ENCODE results near the gene LSMEM2. TPM values are rescaled to one million over a fixed set of nuclear protein-coding genes. Genes with fewer than 3 reads are reported as not detected.

LSMEM2 gene
- total and polyA plus RNA-seq, 11 donors, result 1.3 to 68.3 (median 29.7) TPM

DNA sequence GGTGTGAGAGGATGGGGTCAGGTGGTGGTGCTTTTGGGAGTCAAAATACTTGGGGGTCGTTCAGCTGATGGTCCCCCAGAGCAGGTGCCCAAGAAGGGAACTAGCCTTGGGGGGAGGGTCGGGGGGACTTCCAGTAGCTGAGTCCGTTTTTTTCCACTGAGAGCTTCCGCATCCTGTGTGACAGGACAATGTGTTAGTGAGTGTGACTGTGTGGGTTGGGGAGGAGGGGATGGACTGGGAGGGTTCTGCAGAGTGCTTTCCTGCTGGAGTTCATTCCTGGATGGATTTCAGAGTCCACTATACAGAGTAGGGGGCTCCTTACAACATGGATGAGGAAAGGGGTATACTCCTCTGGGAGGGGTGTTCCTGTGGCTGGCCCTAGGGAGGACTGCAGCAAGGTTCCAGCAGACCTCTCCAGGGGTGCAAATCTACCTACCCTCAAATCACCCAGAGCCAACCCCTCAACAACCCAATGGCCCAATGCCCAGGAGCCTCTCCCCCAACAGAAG lies 44.3 kb downstream of the LSMEM2 start:
- DNase-seq (peak in 4 of 5 donors; percentile 57 to 79 (median 76)), ATAC-seq (peak; percentile 1 to 52 (median 13))
- peak overlapping the region; percentile 93 to 99 (median 98) for H3K27ac ChIP-seq
- peak overlapping the region in 10 of 12 donors; percentile 70 to 97 (median 90) for H3K4me3 ChIP-seq
- no peaks in the 10 kb centered on the region for H3K9me3 ChIP-seq
- intact Hi-C loops (cut with DNase I), result loop anchor here in 7 of 10 donors (1.0 to 10.0 kb wide), 7 partner anchors 20 to 131 kb away; partner anchors contain the start of genes GNAI2 (in 3 of the 7), LSMEM2 (in 2 of the 7), GNAT1 (in 1 of the 7) and HYAL1 (in 1 of the 7)
- TF ChIP-seq, protein P1, sequence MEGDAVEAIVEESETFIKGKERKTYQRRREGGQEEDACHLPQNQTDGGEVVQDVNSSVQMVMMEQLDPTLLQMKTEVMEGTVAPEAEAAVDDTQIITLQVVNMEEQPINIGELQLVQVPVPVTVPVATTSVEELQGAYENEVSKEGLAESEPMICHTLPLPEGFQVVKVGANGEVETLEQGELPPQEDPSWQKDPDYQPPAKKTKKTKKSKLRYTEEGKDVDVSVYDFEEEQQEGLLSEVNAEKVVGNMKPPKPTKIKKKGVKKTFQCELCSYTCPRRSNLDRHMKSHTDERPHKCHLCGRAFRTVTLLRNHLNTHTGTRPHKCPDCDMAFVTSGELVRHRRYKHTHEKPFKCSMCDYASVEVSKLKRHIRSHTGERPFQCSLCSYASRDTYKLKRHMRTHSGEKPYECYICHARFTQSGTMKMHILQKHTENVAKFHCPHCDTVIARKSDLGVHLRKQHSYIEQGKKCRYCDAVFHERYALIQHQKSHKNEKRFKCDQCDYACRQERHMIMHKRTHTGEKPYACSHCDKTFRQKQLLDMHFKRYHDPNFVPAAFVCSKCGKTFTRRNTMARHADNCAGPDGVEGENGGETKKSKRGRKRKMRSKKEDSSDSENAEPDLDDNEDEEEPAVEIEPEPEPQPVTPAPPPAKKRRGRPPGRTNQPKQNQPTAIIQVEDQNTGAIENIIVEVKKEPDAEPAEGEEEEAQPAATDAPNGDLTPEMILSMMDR (IDR thresholded peaks at IDR 0.05), result no peak
- no peak for TF ChIP-seq POLR2A (IDR thresholded peaks at IDR 0.05)
- H3K4me1 ChIP-seq, result peaks cover 5 to 80% (median 58%) of the 10 kb centered on the region in 12 donors
- peaks cover 0 to 39% (median 32%) of the 10 kb centered on the region in 9 donors for H3K36me3 ChIP-seq
- no peaks in the 10 kb centered on the region for H3K27me3 ChIP-seq
- 36 to 48% (median 39%) methylated on average over 4 of the region's 4 CpGs for WGBS, 4 donors

DNA sequence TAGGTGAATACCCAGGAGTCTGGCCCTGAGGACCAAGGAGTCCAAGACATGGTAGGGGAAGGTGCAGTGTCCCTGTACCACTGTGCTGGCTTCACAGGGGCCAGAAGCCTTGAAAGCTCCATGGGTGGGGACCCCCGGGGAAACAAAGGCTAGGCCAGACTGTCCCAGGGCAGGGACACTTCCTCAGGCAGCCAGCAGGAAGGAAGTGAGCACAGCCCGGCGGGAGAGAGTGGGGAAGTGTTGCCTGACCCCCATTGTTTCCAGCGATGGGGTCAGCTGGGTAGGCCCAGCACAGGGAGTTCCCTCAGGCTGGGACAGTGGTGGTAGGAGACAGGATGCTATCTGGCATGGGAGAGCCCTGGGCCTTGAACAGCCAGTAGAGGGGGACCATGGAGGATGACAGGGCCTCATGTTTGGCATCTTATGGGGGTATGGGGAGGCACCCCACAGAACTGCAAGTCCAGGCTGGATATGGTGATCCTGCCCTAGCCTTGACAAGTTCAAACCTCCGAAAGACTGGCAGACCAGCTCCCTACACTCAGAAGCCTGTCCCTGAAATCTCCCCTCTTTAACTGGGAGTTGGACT lies 44.8 kb downstream of the LSMEM2 start:
- DNase-seq, result peak; percentile 82 to 89 (median 84)
- peaks cover 0 to 33% (median 26%) of the 10 kb centered on the region in 9 donors for H3K36me3 ChIP-seq
- H3K27ac ChIP-seq, result peak overlapping the region; percentile 93 to 99 (median 98)
- peak overlapping the region in 10 of 12 donors; percentile 27 to 97 (median 90) for H3K4me3 ChIP-seq
- H3K4me1 ChIP-seq, result peaks cover 5 to 80% (median 57%) of the 10 kb centered on the region in 12 donors
- no peak for TF ChIP-seq POLR2A (IDR thresholded peaks at IDR 0.05)
- TF ChIP-seq, protein P1 (IDR thresholded peaks at IDR 0.05), result peak in 4 of 12 donors; percentile 6 to 17 (median 10)
- H3K27me3 ChIP-seq, result no peaks in the 10 kb centered on the region
- no peaks in the 10 kb centered on the region for H3K9me3 ChIP-seq
- ATAC-seq, result peak; percentile 6 to 62 (median 32)
- WGBS, 4 donors, result 40 to 56% (median 43%) methylated on average over 4 to 5 of the region's 5 CpGs
- intact Hi-C loops (cut with DNase I), result loop anchor here in 9 of 10 donors (1.0 to 10.0 kb wide), 9 partner anchors 20 to 131 kb away; partner anchors contain the start of genes GNAI2 (in 3 of the 9), LSMEM2 (in 2 of the 9), GNAT1 (in 1 of the 9) and HYAL1 (in 1 of the 9)

DNA sequence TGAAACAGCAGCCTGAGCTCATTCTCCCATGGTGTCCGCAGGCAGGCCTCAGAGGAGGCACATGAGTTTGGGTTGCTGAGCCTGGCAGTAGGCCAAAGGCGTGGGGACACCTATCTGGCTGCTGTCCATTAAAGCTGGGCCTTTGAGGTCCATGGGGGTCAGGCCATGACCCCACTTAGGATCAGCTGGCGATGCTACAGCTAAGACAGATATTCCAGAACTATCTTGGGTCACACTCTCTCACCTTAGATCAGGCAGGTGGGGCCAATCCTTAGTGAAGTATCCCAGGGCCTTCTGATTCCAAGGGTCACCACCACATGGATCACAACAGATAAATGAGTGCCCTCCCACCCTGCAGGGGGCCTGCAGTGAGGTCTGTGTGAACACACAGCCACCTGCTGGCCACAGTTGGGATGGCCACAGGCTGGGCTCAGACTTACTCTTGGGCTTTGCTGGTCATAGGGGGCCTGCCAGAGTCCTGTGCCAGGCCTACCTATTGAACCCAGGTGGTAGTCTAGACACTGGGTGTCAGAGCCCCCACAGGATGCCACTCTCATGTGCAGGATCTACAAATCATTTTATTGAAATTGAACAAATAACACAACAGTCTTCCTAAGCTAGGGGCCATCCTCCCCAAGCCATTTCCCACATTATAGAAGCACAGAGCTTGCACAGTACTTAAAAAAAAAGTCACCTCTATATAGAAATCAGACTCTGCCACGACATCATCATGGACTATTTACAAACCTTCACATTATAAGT lies 45.6 kb downstream of the LSMEM2 start:
- peaks cover 5 to 72% (median 52%) of the 10 kb centered on the region in 12 donors for H3K4me1 ChIP-seq
- no peaks in the 10 kb centered on the region for H3K27me3 ChIP-seq
- intact Hi-C loops (cut with DNase I), result loop anchor here in 9 of 10 donors (1.0 to 10.0 kb wide), 9 partner anchors 32 to 132 kb away; partner anchors contain the start of genes GNAI2 (in 3 of the 9), LSMEM2 (in 2 of the 9), GNAT1 (in 1 of the 9) and IFRD2 (in 1 of the 9)
- DNase-seq (peak; percentile 70 to 87 (median 80)), ATAC-seq (peak; percentile 4 to 20 (median 8))
- TF ChIP-seq, protein P1 (IDR thresholded peaks at IDR 0.05), result peak; percentile 76 to 92 (median 86)
- TF ChIP-seq POLR2A (IDR thresholded peaks at IDR 0.05), result no peak
- 8 to 47% (median 32%) methylated on average over 3 to 4 of the region's 4 CpGs for WGBS, 4 donors
- H3K27ac ChIP-seq, result peak overlapping the region; percentile 93 to 99 (median 98)
- H3K9me3 ChIP-seq, result no peaks in the 10 kb centered on the region
- H3K36me3 ChIP-seq, result peaks cover 0 to 30% (median 23%) of the 10 kb centered on the region in 9 donors
- H3K4me3 ChIP-seq, result peak overlapping the region in 4 of 12 donors; percentile 4 to 10 (median 6)
